ENCODE results near the gene MTUS2. TPM values are rescaled to one million over a fixed set of nuclear protein-coding genes. Genes with fewer than 3 reads are reported as not detected.

MTUS2 gene
- total and polyA plus RNA-seq, 9 of the 15 experiments (the other 6 are each of a cell fraction or from before 2014, with no cell fraction given), result 0.01 to 0.28 (median 0.06) TPM; not detected in 1

DNA sequence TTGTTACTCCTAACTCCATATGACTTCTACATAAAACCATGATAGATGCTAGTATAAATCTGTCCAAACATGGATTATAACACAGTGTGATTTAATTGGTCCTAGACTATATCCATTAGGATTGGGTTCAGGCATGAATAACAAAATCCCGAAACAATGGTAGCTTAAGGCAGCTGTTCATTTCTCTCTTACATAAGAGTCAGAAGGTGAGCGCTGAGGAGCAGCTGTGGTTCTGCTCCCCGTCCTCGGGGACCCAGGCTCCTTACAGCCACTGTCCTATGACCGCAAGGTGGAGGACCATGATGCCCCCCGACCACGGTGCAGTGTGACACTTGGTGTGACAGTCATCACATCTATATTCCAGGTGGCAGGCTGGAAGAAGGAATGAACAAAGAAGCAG, 629.6 kb downstream of the MTUS2 start:
- no peaks in the 10 kb centered on the region for H3K36me3 ChIP-seq (ENCODE audit: control insufficient read depth, insufficient read depth, low read length)
- no peaks in the 10 kb centered on the region for H4K20me1 ChIP-seq (replicated peaks; ENCODE audit: control insufficient read depth, insufficient read depth, low read length)
- in situ Hi-C loops (cut with MboI), result no loop called here
- no peaks in the 10 kb centered on the region for H3K79me2 ChIP-seq (ENCODE audit: control insufficient read depth, insufficient read depth, low read length)
- H2AFZ ChIP-seq (ENCODE audit: low read depth, low read length), result no peak overlapping the region
- no peaks in the 10 kb centered on the region for H3K27me3 ChIP-seq (ENCODE audit: control insufficient read depth in 2 of 2, insufficient read depth in 2 of 2, low read length in 2 of 2)
- FAIRE-seq (no peak), ATAC-seq (no peak), DNase-seq (ENCODE audit: extremely low read depth in 1 of 4, low spot score in 3 of 4) (no peak)
- H3K4me3 ChIP-seq, result no peak overlapping the region
- H3K4me1 ChIP-seq (replicated peaks in 1 of 2; ENCODE audit: control insufficient read depth in 2 of 2, insufficient read depth in 2 of 2, low read length in 2 of 2), result peaks cover under 1 to 19% of the 10 kb centered on the region in 2 experiments
- WGBS (ENCODE audit: insufficient coverage, low coverage, missing lambda C conversion rate), result 63% methylated on average over 6 of the region's 7 CpGs
- ChIA-PET POLR2A (no interaction called here), CTCF (ENCODE audit: low intra/inter-chr PET ratio) (interaction anchor here (0.6 kb wide), 1 partner anchor 10 kb away, joined by 4 read pairs; no protein-coding TSS in a partner anchor)
- no peak overlapping the region for H3K9ac ChIP-seq (ENCODE audit: insufficient read depth in 1 of 2, low read depth in 2 of 2, low read length in 2 of 2)
- no TSS peak for BruUV-seq (replicated peaks)
- H3K9me1 ChIP-seq (ENCODE audit: control insufficient read depth, insufficient read depth, low read length), result no peaks in the 10 kb centered on the region
- H3K9me3 ChIP-seq (replicated peaks; ENCODE audit: control insufficient read depth, insufficient read depth, low read depth, low read length), result no peaks in the 10 kb centered on the region
- intact Hi-C loops (cut with micrococcal nuclease), result no loop called here
- H3K27ac ChIP-seq (ENCODE audit: extremely low read depth, low read depth, low read length), result no peak overlapping the region
- no peak overlapping the region for H3K4me2 ChIP-seq (ENCODE audit: insufficient read depth, low read length)
- TF ChIP-seq, protein P1, sequence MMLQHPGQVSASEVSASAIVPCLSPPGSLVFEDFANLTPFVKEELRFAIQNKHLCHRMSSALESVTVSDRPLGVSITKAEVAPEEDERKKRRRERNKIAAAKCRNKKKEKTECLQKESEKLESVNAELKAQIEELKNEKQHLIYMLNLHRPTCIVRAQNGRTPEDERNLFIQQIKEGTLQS (IDR thresholded peaks at IDR 0.05), result no peak
- TF ChIP-seq, protein P1 (CRISPR knock-in tag; conservative IDR thresholded peaks at IDR 0.05), result no peak
- TF ChIP-seq, protein P2, sequence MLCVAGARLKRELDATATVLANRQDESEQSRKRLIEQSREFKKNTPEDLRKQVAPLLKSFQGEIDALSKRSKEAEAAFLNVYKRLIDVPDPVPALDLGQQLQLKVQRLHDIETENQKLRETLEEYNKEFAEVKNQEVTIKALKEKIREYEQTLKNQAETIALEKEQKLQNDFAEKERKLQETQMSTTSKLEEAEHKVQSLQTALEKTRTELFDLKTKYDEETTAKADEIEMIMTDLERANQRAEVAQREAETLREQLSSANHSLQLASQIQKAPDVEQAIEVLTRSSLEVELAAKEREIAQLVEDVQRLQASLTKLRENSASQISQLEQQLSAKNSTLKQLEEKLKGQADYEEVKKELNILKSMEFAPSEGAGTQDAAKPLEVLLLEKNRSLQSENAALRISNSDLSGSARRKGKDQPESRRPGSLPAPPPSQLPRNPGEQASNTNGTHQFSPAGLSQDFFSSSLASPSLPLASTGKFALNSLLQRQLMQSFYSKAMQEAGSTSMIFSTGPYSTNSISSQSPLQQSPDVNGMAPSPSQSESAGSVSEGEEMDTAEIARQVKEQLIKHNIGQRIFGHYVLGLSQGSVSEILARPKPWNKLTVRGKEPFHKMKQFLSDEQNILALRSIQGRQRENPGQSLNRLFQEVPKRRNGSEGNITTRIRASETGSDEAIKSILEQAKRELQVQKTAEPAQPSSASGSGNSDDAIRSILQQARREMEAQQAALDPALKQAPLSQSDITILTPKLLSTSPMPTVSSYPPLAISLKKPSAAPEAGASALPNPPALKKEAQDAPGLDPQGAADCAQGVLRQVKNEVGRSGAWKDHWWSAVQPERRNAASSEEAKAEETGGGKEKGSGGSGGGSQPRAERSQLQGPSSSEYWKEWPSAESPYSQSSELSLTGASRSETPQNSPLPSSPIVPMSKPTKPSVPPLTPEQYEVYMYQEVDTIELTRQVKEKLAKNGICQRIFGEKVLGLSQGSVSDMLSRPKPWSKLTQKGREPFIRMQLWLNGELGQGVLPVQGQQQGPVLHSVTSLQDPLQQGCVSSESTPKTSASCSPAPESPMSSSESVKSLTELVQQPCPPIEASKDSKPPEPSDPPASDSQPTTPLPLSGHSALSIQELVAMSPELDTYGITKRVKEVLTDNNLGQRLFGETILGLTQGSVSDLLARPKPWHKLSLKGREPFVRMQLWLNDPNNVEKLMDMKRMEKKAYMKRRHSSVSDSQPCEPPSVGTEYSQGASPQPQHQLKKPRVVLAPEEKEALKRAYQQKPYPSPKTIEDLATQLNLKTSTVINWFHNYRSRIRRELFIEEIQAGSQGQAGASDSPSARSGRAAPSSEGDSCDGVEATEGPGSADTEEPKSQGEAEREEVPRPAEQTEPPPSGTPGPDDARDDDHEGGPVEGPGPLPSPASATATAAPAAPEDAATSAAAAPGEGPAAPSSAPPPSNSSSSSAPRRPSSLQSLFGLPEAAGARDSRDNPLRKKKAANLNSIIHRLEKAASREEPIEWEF (CRISPR knock-in tag; IDR thresholded peaks at IDR 0.05), result no peak
- TF ChIP-seq, protein P3, sequence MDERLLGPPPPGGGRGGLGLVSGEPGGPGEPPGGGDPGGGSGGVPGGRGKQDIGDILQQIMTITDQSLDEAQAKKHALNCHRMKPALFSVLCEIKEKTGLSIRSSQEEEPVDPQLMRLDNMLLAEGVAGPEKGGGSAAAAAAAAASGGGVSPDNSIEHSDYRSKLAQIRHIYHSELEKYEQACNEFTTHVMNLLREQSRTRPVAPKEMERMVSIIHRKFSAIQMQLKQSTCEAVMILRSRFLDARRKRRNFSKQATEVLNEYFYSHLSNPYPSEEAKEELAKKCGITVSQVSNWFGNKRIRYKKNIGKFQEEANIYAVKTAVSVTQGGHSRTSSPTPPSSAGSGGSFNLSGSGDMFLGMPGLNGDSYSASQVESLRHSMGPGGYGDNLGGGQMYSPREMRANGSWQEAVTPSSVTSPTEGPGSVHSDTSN (CRISPR knock-in tag; IDR thresholded peaks at IDR 0.05; ENCODE audit: low read depth), result no peak
- TF ChIP-seq, protein P3 (tag; conservative IDR thresholded peaks at IDR 0.05; ENCODE audit: low read depth), result no peak
- TF ChIP-seq PHF20 (IDR thresholded peaks at IDR 0.05; ENCODE audit: partially characterized antibody) (no peak), ETV1 (tag; conservative IDR thresholded peaks at IDR 0.05; ENCODE audit: low read depth) (no peak), EZH2 (IDR thresholded peaks at IDR 0.05; ENCODE audit: borderline replicate concordance, low read depth, low read length) (no peak), KAT7 (CRISPR knock-in tag; IDR thresholded peaks at IDR 0.05; ENCODE audit: borderline replicate concordance) (no peak), PHTF2 (CRISPR knock-in tag; IDR thresholded peaks at IDR 0.05) (no peak), ASH1L (IDR thresholded peaks at IDR 0.05; ENCODE audit: borderline replicate concordance, low read depth, partially characterized antibody) (no peak), SMAD3 (CRISPR knock-in tag; conservative IDR thresholded peaks at IDR 0.05) (no peak)
- TF ChIP-seq, protein P4, sequence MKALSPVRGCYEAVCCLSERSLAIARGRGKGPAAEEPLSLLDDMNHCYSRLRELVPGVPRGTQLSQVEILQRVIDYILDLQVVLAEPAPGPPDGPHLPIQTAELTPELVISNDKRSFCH (CRISPR knock-in tag; IDR thresholded peaks at IDR 0.05), result no peak
- TF ChIP-seq, protein P4 (tag; IDR thresholded peaks at IDR 0.05), result no peak

Data from K562 (cell line).